OCI-LY7 (cell line): ENCODE measurements around the gene EXOSC1.

Experiments used
- CTCF ChIP-seq: fragments of 200-600 bp; sonication (generic); conservative IDR thresholded peaks from 2 replicates; pipeline ENCODE4 v1.5.1; 2014; ENCODE audit warnings: mild to moderate bottlenecking, antibody characterized with exemption, low read length, moderate library complexity, mixed read lengths
- EZH2phosphoT487 ChIP-seq: fragments of 200-600 bp; sonication (generic); IDR thresholded peaks from 2 replicates; pipeline ENCODE4 v1.6.1; 2018; ENCODE audit warnings: low read depth, borderline replicate concordance, mild to moderate bottlenecking, mixed run types, antibody characterized with exemption, low read length, moderate library complexity, mixed read lengths

DNA sequence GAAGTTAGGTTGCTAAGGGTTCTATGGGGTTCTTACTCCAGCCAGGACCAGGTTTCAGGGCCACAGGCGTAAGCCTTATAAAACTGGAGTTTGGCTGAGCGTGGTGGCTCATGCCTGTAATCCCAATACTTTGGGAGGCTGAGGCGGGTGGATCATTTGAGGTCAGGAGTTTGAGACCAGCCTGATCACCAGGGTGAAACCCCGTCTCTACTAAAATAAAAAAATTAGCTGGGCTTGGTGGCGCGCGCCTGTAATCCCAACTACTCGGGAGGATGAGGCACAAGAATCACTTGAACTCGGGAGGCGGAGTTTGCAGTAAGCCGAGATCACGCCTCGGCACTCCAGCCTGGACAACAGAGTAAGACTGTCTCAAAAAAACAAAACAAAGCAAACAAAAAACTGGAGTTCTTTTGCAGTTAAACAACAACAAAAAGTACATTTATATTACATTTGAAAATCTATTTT, 44.3 kb downstream of the EXOSC1 start:
- no peak for TF ChIP-seq CTCF
- no peak for TF ChIP-seq EZH2phosphoT487
